Muscle layer of duodenum (tissue), 2 donors: Measurements from ENCODE around the gene ARID4B.
"Not testable (repeated sequence)": the region's sequence is repeated elsewhere in the genome, so short reads cannot be mapped to it uniquely, and the experiment has no call there.

Experiments
- H3K27ac ChIP-seq: one replicate; pipeline ENCODE4 v1.7.0; 2013; ENCODE audit warnings: mild to moderate bottlenecking, low read length
- H3K27me3 ChIP-seq: one replicate; pipeline ENCODE4 v1.7.0; 2013; ENCODE audit warnings: low read depth, mild to moderate bottlenecking, control low read depth, low read length
- H3K36me3 ChIP-seq, 2 donors: one replicate each; pipeline ENCODE4 v1.7.0; 2013; ENCODE audit warnings: low read length in 2 of 2, control low read depth in 1 of 2, mild to moderate bottlenecking in 1 of 2; ENCODE audit not compliant: insufficient read depth in 2 of 2, control insufficient read depth in 1 of 2
- H3K4me1 ChIP-seq, 2 donors: one replicate each; pipeline ENCODE4 v1.7.0; 2013; ENCODE audit warnings: low read length in 2 of 2, mild to moderate bottlenecking in 2 of 2, control low read depth in 1 of 2, moderate library complexity in 1 of 2; ENCODE audit not compliant: insufficient read depth in 2 of 2, control insufficient read depth in 1 of 2
- H3K4me3 ChIP-seq, 2 donors: one replicate each; pipeline ENCODE4 v1.7.0; 2013; ENCODE audit warnings: low read length in 2 of 2, low read depth in 1 of 2, mild to moderate bottlenecking in 1 of 2
- H3K9me3 ChIP-seq, 2 donors: one replicate each; pipeline ENCODE4 v1.7.0; 2013; ENCODE audit warnings: low read length in 2 of 2, control low read depth in 1 of 2, mild to moderate bottlenecking in 1 of 2; ENCODE audit not compliant: control insufficient read depth in 1 of 2
- donor health status: healthy.

ARID4B gene

DNA sequence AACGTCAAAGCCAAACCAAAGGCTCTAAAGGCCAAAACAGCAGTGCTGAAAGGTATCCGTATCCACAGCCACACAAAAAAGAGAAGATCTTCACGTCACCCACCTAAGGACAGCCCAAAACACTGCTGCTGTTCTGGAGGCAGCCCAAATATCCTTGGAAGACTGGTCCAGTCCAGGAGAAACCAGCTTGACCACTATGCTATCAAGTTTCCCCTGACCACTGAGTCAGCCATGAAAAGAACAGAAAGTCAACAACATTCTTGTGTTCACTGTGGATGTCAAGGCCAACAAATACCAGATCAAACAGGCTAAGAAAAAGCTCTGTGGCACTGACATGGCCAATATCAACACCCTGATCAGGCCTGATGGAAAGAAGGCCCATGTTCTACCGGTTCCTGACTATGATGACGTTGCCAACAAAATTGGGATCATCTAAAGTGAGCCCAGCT lies 32.1 kb downstream of the ARID4B start:
- H3K9me3 ChIP-seq, result no peaks in the 10 kb centered on the region
- H3K4me3 ChIP-seq, result no peak overlapping the region
- peaks cover 0 to 25% of the 10 kb centered on the region in 2 donors for H3K4me1 ChIP-seq
- no peak overlapping the region for H3K27ac ChIP-seq
- no peaks in the 10 kb centered on the region for H3K36me3 ChIP-seq
- H3K27me3 ChIP-seq, result no peaks in the 10 kb centered on the region

DNA sequence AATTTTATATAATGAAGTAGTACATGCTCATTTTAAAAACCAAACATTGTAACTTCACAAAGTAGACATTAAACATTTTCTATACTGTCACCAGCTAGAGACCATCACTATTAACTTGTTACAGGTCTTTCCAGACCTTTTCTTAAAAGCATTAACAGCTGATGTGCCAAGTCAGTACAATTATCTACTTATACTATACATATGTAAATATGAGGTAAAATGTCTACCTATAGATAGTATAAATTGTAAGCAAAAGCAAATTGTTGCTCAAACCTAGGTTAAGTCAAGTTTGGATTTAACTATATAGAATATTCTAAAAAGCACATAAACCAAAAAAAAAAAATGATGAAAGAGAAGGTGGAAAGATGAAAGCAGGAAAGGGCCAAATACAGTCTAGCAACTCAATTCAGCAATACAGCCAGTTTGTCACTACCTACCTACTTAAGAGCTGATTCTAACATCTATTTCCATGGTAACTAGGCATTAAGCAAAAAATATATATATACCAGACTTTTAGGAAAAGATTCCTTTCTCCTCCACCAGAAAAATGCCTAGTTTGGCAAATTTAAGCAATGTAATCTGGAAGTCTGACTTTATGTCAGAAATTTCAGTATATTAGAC lies 34.5 kb downstream of the ARID4B start:
- H3K9me3 ChIP-seq, result no peaks in the 10 kb centered on the region
- peaks cover 0 to 24% of the 10 kb centered on the region in 2 donors for H3K4me1 ChIP-seq

DNA sequence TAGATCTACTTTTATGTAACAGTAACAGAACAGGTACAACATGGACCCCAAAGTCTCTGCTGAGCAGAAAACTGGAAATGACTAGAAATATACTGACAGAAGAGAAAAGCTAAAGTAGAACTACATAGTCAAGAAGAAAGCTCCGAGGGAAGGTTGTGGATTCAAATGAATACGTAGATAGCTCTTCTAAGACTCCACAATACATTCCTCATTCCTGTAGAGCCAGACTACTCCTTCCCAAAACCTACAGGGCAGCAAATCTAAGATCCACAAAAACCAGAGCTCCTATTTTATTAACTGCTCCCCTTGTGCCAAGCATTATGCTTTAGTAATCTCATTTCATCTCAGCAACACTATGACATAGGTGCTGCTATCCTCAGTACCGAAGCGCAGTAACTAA lies 35.2 kb downstream of the ARID4B start:
- Histone ChIP-seq H3K4me1 (peaks cover 0 to 26% of the 10 kb centered on the region in 2 donors), H3K36me3 (no peaks in the 10 kb centered on the region), H3K4me3 (no peak overlapping the region), H3K27ac (no peak overlapping the region), H3K9me3 (no peaks in the 10 kb centered on the region), H3K27me3 (no peaks in the 10 kb centered on the region)

More for the DNA sequence above, 34.5 kb downstream of the ARID4B start:
- Histone ChIP-seq H3K27ac (no peak overlapping the region), H3K27me3 (no peaks in the 10 kb centered on the region), H3K4me3 (no peak overlapping the region), H3K36me3 (no peaks in the 10 kb centered on the region)

DNA sequence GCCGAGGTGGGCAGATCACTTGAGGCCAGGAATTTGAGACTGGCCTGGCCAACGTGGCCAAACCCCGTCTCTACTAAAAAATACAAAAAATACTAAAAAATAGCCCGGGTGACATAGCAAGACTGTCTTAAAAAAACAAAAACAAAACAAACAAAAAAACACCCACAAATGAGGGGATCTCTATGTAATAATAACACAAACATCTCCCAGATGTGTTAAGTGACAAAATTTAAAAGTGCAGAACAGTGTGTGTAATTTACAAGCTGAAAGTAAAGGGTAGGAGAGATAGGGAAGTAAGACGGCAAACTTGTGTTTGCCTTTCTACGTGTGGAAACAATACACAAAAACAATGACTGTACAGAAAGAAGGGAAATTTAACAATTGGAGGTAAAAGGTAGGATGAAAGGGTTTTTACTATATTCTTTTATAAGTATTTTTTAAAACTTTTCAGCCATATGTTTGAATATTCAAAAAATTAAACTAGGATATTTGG lies 36.3 kb downstream of the ARID4B start:
- H3K4me1 ChIP-seq, result peaks cover 0 to 28% of the 10 kb centered on the region in 2 donors

DNA sequence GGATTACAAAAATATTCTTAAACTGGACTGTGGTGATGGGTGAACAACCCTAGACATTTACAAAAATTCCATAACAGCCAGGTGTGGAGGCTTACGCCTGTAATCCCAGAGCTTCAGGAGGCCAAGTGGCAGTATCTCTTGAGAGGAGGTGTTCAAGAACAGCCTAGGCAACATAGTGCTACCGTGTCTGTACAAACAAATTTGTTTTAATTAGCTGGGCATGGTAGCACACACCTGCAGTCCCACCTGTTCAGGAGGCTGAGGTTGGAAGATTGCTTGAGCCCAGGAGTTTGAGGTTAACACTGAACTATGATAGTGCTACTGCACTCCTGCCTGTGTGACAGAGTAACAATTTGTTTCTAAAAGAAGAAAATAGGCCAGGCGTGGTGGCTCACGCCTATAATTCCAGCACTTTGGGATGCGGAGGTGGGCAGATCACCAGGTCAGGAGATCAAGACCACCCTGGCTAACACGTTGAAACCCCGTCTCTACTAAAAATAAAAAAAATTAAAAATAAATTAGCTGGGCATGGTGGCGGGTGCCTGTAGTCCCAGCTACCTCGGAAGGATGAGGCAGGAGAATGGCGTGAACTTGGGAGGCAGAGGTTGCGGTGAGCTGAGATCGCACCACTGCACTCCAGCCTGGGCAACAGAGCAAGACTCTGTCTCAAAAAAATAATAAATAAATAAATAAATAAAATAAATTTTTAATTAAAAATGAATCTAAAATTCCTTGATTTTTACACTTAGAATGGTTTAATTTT lies 37.1 kb downstream of the ARID4B start:
- Histone ChIP-seq H3K27ac (no peak overlapping the region), H3K36me3 (no peaks in the 10 kb centered on the region), H3K27me3 (no peaks in the 10 kb centered on the region), H3K9me3 (no peaks in the 10 kb centered on the region), H3K4me3 (no peak overlapping the region), H3K4me1 (peaks cover 0 to 28% of the 10 kb centered on the region in 2 donors)

More for the DNA sequence above, 36.3 kb downstream of the ARID4B start:
- H3K9me3 ChIP-seq, result no peaks in the 10 kb centered on the region
- H3K4me3 ChIP-seq, result no peak overlapping the region
- no peak overlapping the region for H3K27ac ChIP-seq
- no peaks in the 10 kb centered on the region for H3K27me3 ChIP-seq
- H3K36me3 ChIP-seq, result no peaks in the 10 kb centered on the region

DNA sequence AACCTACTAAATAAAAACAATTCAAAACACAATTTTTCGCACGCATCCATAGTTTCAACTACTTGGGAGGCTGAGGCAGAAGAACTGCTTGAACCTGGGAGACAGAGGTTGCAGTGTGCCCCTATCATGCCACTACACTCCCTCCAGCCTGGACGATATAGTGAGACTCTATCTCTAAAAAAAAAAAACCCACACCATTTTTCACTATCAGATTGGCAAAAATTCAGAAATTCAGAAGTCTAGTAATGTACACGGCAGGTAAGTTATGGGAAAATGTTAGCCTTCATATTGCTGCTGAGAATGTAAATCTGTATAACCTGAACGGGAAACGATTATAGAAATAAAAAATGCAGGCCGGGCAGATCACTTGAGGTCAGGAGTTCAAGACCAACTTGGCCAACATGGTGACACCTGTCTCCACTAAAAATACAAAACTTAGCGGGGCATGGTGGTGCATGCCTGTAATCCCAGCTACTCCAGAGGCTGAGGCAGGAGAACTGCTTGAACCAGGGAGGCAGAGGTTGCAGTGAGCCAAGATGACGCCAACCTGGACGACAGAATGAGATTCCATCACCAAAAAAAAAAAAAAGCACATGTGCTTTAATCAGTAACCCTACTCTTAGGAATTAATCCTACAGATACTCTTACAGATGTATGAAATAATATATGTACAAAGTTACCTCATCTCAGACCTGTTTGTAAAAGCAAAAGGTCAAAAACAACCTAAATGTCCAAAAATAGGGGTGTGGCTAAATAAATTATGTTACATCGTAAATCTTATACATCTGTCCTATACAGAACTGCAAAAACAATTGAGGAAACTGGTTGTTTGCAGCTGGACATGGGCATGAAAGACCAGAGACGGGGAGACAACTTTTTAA lies 37.9 kb downstream of the ARID4B start:
- H3K4me3 ChIP-seq, result no peak overlapping the region
- no peaks in the 10 kb centered on the region for H3K27me3 ChIP-seq
- H3K27ac ChIP-seq, result no peak overlapping the region
- H3K36me3 ChIP-seq, result no peaks in the 10 kb centered on the region
- H3K9me3 ChIP-seq, result no peaks in the 10 kb centered on the region
- H3K4me1 ChIP-seq, result peaks cover 0 to 28% of the 10 kb centered on the region in 2 donors

DNA sequence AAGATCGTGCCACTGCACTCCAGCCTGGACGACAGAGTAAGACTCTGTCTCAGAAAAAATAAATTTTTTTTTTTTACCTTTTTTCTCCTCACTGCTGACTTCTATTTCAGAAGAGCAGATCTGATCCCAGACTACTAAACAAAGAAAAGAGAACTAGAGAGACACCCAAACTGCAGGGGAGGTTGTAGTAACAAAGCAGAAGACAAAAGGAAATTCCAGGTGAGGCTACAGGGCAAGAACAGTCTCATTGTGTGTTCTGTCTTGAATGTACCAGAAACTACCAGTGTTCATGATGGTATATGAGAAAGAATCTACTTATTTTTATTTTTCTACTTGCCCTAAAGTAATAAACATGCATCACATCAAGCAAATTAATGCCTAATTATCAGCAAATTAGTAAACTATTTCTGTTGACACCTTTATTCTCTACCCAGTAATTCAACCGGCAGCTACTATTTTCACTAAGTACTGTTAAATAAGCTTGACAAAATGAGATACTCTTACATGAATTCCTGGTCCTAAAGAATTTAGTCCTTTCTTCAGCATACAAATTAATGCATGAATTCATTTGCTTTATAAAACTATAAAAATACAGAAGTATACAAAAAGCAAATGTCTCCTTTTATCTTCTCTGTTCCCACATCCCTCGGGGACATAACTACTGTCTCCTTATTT lies 40.6 kb downstream of the ARID4B start:
- no peaks in the 10 kb centered on the region for H3K27me3 ChIP-seq
- H3K36me3 ChIP-seq, result no peaks in the 10 kb centered on the region
- peaks cover 0 to 24% of the 10 kb centered on the region in 2 donors for H3K4me1 ChIP-seq
- H3K27ac ChIP-seq, result no peak overlapping the region
- no peaks in the 10 kb centered on the region for H3K9me3 ChIP-seq
- H3K4me3 ChIP-seq, result no peak overlapping the region

DNA sequence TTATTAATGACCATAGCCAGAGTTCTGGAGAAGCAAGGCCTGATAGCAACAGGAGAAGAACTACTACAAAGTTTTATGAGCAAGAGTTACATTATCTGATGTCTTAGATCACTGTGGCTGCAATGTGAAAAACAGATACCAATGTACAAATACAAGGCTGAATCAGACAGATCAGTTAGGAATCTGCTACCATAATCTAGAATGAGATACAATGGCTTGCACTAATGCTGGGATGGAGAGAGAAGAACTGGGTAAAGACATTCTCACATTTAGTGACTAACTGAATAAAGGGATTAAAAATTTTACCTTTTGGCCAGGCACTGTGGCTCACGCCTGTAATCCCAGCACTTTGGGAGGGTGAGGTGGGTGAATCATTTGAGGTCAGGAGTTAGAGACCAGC lies 41.3 kb downstream of the ARID4B start:
- H3K36me3 ChIP-seq, result no peaks in the 10 kb centered on the region
- no peaks in the 10 kb centered on the region for H3K27me3 ChIP-seq
- no peak overlapping the region for H3K27ac ChIP-seq
- peaks cover 0 to 20% of the 10 kb centered on the region in 2 donors for H3K4me1 ChIP-seq
- no peak overlapping the region for H3K4me3 ChIP-seq
- no peaks in the 10 kb centered on the region for H3K9me3 ChIP-seq

DNA sequence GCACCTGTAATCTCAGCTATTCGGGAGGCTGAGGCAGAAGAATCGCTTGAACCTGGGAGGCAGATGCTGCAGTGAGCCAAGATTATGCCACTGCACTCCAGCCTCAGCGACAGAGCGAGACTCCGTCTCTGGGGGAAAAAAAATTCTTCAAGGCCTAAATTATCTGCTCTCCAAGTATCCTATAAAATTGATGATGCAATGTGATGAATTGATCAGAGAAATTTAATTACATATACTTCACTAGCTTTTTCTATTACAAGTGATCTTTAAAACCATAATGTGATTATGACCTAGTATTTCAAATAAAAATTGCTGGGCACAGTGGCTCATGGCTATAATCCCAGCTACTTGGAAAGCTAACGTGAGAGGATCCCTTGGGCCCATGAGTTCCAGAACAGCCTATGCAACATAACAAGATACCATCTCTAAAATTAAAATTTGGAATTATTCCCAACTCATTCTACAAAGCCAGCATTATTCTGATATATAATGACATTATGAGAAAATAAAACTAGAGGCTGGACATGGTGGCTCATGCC lies 43.7 kb downstream of the ARID4B start:
- no peaks in the 10 kb centered on the region for H3K9me3 ChIP-seq
- no peaks in the 10 kb centered on the region for H3K27me3 ChIP-seq
- H3K4me1 ChIP-seq, result peaks cover 0 to 21% of the 10 kb centered on the region in 2 donors
- no peaks in the 10 kb centered on the region for H3K36me3 ChIP-seq
- no peak overlapping the region for H3K4me3 ChIP-seq
- H3K27ac ChIP-seq, result no peak overlapping the region

DNA sequence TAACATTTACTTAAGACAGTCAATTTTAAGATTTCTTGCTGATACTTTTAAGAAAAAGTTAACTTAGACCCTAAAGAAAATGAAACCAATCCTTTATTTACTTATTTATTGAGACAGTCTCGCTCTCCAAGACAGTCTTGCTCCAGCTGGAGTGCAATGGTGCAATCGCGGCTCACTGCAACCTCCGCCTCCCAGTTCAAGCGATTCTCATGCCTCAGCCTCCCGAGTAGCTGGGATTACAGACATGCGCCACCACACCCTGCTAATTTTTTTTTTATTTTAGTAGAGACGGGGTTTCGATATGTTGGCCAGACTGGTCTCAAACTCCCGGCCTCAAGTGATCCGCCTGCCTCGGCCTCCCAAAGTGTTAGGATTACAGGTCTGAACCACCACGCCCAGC lies 44.3 kb downstream of the ARID4B start:
- peaks cover 5 to 21% of the 10 kb centered on the region in 2 donors for H3K4me1 ChIP-seq
- not testable (repeated sequence) for H3K27me3 ChIP-seq, H3K4me3 ChIP-seq, H3K36me3 ChIP-seq, H3K9me3 ChIP-seq, H3K27ac ChIP-seq
